LoVo (cell line): Measurements from ENCODE around the gene CEP135.
"Not testable (repeated sequence)": the region's sequence is repeated elsewhere in the genome, so short reads cannot be mapped to it uniquely, and the experiment has no call there.

Experiments
- DNase-seq: peaks from one replicate; pipeline ENCODE4 v3.0.0-alpha.2; 2016; ENCODE audit warnings: low spot score

CEP135 gene

DNA sequence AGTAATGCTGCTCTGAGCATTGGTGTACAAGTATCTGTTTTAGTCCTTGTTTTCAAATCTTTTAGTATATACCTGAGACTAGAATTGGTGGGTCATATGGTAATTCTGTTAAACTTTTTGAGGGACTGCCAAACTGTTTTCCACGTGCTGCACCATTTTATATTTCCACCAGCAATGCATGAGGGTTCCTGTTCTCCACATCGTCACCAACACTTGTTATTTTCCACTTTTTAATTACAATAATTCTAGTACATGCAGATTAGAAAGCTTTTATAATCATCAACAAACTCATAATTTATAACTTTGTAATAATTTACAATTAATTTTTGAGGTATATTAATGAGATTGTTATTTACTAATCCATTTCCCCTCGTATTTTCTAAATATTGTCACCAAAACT, 79.4 kb downstream of the CEP135 start:
- no peak for DNase-seq

- no peak for DNase-seq
Measured at GRCh38 chr4:56038487-56039162, 89.9 kb downstream of the CEP135 start.

GRCh38 chr4:56040842-56041241, 92.1 kb downstream of the CEP135 start:
- no peak for DNase-seq

GRCh38 chr4:56042225-56042624, 93.5 kb downstream of the CEP135 start:
- DNase-seq, result no peak

DNA sequence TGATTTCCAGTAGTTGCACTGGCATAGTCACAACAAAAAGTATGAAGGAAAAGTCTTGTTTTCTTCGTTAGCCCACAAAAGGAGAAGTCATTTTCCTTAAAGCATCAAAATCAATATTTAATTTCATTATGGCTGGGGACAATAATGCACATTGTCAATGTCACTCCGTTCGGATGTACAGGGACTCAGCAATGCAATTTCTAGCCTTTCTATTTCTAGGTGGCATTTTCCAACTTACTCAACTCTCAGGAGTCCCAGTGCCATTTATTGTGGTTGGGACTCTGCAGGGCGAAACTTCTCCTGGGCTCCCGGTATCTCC, 99.6 kb downstream of the CEP135 start:
- no peak for DNase-seq

GRCh38 chr4:56048702-56049431, 100.1 kb downstream of the CEP135 start:
- DNase-seq, result peak; percentile 77

- no peak for DNase-seq
Measured at GRCh38 chr4:56050625-56051024, 101.9 kb downstream of the CEP135 start.

DNA sequence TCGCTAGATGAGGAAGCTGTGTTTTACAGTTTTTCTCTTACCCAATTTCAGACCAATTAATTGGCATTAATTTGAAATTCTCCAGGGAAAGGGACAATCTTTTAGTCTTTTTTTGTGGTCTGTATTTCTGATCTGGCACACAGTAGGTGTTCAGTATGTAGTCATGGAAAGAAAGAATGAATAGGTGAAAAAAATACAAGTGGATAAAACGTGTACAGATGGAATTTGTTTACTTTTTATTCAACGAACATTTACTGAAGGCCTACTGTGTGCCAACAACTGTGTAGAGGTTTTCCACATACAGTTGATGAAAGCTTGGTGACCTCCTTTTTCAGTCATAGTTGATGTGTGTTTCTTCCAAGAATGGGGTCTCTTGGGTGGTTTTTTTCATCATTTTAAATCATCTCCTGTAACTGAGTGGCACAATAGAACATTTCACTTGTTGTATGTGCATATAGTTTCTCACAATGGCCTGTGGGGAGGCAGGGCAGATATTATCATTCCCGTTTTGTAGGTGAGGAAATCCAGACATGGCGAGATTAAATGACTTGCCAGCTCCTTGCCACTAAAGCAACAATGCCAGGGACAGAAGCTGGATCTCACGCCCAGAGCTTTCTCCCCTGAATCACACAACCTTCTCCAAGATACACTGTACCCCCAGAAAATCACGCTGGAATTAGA, 102.4 kb downstream of the CEP135 start:
- DNase-seq, result no peak

DNA sequence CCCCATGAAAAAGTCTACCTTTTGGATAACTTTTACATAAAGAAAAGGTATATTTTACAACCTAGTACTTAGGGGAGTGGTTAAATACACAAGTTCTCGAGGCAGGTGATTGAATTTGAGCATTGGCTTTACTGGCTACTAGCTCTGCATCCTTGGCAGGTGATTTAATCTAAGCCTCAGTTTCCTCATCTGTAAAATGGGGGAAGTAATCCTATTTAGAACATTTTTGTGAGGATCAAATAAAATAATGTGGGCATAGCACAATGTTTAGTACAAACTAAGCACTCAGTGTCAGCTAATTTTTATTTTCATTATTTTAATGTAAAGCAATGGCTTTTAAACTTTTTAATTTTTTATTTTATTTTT, 102.9 kb downstream of the CEP135 start:
- DNase-seq, result no peak

DNA sequence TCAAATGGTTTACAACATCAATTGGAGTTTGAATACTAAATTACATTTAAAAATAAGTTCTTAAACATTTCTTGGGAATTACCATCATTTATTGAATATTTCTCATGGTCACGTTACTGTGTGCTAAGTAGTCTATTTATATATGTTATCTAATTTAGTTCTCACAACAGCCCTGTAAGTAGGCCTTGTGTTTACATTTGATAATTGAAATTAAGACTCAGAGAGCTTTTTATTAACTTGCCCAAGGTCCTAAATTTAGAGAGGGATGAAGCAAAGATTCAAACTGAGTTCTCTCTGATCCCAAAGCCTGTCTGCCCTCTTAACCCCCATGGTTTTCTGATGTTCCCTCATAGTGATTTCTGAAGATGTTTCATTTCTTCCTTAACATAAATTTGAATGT, 103.7 kb downstream of the CEP135 start:
- DNase-seq, result no peak

DNA sequence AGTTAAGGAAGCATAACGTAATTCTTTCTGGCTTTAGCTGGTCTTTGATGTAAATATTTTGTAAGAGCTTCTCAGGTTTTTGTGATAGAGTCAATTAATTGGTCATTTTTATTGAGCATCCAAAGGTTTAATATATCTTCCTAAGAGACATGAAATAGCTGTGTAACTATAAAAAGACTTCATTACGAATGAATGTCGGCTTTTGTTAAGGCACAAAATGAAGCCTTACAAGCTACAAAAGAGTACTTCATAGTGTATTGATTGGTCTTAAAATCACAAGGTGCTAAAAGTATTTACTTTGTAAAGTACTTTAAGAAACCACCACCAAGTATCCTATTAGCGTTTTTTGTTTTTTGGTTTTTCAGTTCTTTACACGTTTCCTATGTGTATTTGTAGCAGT, 104.2 kb downstream of the CEP135 start:
- no peak for DNase-seq

- DNase-seq, result no peak
Measured at GRCh38 chr4:56055027-56055977, 106.6 kb downstream of the CEP135 start.

- no peak for DNase-seq
Measured at GRCh38 chr4:56055991-56056390, 107.2 kb downstream of the CEP135 start.

DNA sequence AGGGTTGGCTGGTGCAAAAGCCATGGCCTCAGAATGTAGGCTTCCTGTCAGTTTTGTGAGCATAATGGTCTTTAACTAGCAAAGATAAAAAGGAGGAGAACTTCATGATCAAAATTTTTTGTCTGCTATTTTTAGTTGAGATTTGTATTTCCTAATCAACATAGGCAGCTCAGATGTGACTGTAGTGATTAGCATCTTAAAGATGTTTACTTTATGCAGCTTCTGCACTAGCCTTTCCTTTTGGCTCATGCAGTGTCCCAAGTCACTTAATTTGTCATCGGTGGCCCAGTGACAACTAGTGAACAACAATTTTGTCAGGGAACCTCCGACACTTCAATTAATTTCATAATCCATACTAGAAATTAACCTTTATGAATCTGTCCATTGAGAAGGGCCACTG, 109.8 kb downstream of the CEP135 start:
- DNase-seq, result no peak

DNA sequence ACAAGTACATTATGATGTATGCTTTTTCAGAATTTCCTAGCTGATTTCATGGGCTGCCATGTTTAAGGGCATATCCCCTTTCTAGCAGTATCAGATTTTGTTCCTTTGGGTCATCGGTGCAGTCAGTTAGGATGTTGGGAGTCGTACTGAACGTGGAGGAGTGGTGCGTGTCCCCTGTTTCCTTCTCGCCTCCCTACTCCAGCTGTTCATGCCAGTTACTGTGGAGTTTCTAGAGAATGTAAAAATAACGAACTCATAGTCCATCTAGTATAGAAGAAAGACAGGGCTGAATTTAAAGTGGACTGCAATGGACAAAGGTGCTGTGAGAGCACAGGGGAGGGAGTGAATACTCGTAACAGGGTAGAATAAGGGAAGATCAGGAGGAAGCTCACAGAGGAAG, 111.3 kb downstream of the CEP135 start:
- DNase-seq, result no peak

DNA sequence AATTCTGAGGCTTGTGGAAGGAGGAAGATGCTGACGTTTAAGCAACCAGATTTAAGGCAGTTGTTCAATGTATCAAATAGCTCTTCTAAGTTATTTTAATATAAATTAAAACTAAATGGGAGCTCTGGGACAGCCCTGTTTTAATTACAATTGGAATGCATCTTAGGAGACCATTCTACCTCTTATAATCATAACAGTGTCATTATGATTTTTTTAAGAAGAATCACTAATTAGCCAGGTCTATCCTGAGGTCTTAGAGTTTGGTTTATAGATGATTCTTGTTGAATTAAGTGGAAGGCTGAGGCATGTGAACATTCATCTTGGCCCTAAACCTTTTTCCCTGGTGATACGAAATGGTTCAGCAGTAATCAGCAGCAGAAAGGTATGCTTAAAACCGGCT, 113.4 kb downstream of the CEP135 start:
- DNase-seq, result no peak

GRCh38 chr4:56062526-56063145, 113.9 kb downstream of the CEP135 start:
- DNase-seq, result no peak

DNA sequence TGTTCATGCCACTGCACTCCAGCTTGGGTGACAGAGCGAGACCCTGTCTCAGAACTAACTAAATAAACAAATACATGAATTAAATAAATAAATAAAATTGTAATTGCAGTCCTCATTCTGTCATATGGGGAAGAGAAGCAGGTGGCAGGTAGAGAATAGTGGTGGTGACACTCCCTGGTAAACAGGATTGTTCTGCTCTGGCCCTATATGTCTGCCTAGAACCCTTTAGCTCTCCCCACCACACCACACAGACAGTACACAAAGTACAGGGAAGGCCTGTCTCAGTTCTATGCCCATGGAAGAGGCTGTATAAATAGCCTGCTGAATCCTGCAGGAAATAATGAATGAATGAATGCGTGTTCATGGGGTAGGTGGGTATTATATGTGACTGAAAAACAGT, 117.7 kb downstream of the CEP135 start:
- no peak for DNase-seq

DNA sequence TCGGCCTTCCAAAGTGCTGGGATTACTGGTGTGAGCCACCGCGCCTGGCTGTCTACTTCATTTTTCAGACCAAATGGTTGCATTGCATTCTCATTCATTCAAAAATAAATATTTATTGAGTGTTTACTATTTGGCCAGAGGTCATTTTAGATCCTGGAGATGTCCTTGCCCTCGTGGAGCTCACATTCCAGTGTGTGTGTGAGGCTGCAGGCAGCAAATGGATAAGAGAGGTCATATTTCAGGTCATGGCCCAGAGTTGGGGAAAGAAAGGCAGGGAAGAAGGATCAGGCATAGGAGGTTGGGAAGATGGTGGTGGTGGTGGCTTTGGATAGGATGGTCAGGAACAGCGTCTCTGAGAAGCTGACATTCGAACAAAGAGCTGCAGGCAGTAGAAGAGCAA, 119.1 kb downstream of the CEP135 start:
- DNase-seq, result no peak

DNA sequence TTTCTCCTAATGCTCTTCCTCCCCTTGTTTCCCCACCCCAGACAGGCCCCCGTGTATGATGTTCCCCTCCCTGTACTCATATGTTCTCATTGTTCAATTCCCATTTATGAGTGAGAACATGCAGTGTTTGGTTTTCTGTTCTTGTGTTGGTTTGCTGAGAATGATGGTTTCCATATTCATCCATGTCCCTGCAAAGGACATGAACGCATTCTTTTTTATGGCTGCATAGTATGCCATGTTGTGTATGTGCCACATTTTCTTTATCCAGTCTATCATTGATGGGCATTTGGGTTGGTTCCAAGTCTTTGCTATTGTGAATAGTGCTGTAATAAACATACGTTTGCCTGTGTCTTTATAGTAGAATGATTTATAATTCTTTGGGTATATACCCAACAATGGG, 124.0 kb downstream of the CEP135 start:
- not testable (repeated sequence) for DNase-seq

GRCh38 chr4:56077676-56078075, 128.9 kb downstream of the CEP135 start:
- DNase-seq, result no peak

DNA sequence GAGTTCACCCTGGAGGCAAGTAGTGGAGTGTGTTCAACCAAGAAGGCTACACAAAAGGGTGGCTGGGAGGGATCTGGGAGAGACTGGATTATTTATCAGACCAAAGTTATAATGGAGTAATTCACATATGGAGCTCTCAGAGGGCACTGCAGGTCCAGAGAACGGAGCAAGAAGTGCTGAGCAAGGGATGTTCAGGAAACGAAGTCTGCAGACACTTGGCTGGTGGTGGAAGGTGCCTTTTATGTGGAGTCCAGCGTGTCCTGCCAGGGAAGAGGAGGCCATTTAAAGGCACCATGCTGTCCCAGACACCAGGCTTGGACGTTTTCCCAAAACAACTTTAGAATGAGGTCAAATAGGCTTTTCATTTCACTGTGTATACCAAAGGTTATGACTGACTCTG, 130.1 kb downstream of the CEP135 start:
- no peak for DNase-seq
